DOHH2 (cell line): ENCODE measurements around the gene SLC22A14.

ENCODE experiments used
- EZH2phosphoT487 ChIP-seq: fragments of 200-600 bp; sonication (generic); IDR thresholded peaks from 2 replicates; pipeline ENCODE4 v1.6.1; 2017; ENCODE audit warnings: borderline replicate concordance, mild to moderate bottlenecking, antibody characterized with exemption, low read length, moderate library complexity, mixed read lengths
- TF ChIP-seq, protein P1 (sequence below): fragments of 200-600 bp; sonication (generic); IDR thresholded peaks from one replicate; pipeline ENCODE4 v1.5.1; 2014; ENCODE audit warnings: antibody characterized with exemption, mild to moderate bottlenecking, low read depth, low read length; ENCODE audit not compliant: poor library complexity, severe bottlenecking

- TF ChIP-seq, protein P1, sequence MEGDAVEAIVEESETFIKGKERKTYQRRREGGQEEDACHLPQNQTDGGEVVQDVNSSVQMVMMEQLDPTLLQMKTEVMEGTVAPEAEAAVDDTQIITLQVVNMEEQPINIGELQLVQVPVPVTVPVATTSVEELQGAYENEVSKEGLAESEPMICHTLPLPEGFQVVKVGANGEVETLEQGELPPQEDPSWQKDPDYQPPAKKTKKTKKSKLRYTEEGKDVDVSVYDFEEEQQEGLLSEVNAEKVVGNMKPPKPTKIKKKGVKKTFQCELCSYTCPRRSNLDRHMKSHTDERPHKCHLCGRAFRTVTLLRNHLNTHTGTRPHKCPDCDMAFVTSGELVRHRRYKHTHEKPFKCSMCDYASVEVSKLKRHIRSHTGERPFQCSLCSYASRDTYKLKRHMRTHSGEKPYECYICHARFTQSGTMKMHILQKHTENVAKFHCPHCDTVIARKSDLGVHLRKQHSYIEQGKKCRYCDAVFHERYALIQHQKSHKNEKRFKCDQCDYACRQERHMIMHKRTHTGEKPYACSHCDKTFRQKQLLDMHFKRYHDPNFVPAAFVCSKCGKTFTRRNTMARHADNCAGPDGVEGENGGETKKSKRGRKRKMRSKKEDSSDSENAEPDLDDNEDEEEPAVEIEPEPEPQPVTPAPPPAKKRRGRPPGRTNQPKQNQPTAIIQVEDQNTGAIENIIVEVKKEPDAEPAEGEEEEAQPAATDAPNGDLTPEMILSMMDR, result no peak
- no peak for TF ChIP-seq EZH2phosphoT487
Measured at GRCh38 chr3:38325256-38325655, 43.2 kb downstream of the SLC22A14 start.
